T-helper 17 cell (primary cell): ENCODE results near the gene LBP. TPM values are rescaled to one million over a fixed set of nuclear protein-coding genes. Genes with fewer than 3 reads are reported as not detected.
"Not testable (repeated sequence)": the region's sequence is repeated elsewhere in the genome, so short reads cannot be mapped to it uniquely, and the experiment has no call there.

Experiments
- ATAC-seq: fragments of 150-1000 bp; cut with Tn5 transposase; 2 replicates; pipeline ENCODE4 v1.10.0; 2021; ENCODE audit warnings: mild to moderate bottlenecking, moderate library complexity
- DNase-seq, 3 donors: peaks; one replicate each; pipeline versions ENCODE4 v3.0.0 to v3.0.0-alpha.2; 2020 to 2021
- H3K9me3 ChIP-seq: one replicate; pipeline ENCODE4 v1.7.0; 2013; ENCODE audit warnings: low read length, mild to moderate bottlenecking; ENCODE audit not compliant: control insufficient read depth, poor library complexity, severe bottlenecking
- H3K27ac Mint-ChIP-seq: one replicate; pipeline ENCODE4 v1.8.0; 2022; ENCODE audit warnings: mild to moderate bottlenecking, moderate library complexity, mixed read lengths
- H3K27me3 Mint-ChIP-seq: one replicate; pipeline ENCODE4 v1.8.0; 2022; ENCODE audit warnings: mixed read lengths
- H3K36me3 Mint-ChIP-seq: one replicate; pipeline ENCODE4 v1.8.0; 2022; ENCODE audit warnings: low read depth, mixed read lengths
- H3K4me1 Mint-ChIP-seq: one replicate; pipeline ENCODE4 v1.8.0; 2022; ENCODE audit warnings: mild to moderate bottlenecking, mixed read lengths
- H3K4me3 Mint-ChIP-seq: one replicate; pipeline ENCODE4 v1.8.0; 2022; ENCODE audit warnings: mild to moderate bottlenecking, moderate library complexity, mixed read lengths
- total RNA-seq, 4 donors: library from RNA in 2 of 4; stranded (reverse) in 2 of 4; gene quantifications; one replicate each; pipeline ENCODE4 v1.2.3 and lab custom pipeline; 2022 to 2026

The LBP gene
- total RNA-seq, 2 donors from 2014 or later = not detected

DNA sequence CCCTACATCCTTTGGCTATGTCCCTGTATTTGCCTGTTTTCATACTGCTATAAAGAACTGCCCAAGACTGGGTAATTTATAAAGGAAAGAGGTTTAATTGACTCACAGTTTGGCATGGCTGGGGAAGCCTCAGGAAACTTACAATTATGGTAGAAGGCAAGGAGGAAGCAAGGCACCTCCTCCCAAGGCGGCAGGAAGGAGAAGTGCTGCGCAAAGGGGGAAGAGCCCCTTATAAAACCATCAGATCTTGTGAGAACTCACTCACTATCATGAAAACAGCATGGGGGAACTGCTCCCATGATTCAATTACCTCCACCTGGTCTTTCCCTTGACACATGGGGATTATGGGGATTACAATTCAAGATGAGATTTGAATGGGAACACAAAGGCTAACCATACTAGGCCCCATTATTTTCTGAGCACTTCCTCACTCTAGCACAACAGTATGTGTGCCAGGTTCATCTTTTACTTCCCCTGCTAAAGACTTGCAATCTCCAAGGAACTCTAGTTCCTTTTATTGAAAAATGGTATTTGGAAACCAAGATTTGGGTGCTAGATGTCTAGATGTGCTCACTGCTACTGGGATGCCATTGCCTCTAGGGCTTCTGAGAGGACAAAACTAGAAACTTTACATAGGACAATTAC, 49.6 kb downstream of the LBP start:
- H3K4me3 Mint-ChIP-seq, H3K36me3 Mint-ChIP-seq, H3K27me3 Mint-ChIP-seq, H3K4me1 Mint-ChIP-seq, H3K9me3 ChIP-seq, H3K27ac Mint-ChIP-seq, DNase-seq, ATAC-seq: not testable (repeated sequence)

DNA sequence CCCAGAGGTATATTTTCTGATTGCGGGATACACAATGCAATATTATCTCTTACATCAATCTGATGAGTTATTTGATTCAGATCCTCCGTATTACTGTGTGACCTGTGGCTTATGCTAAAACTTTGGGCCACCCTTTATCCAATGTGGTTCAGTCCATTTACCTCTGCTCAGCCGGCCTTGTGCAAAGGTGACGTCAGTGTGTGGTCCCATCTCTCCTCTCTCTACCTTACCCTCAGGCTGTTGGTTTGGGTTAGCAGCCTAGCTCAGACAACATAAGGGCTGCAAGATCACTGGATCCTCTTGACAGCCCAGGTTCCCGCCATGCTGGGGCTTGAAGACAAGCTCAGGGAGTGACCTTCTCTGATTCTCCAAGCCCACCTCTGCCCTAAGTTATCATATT, 55.8 kb downstream of the LBP start:
- peaks cover 6% of the 10 kb centered on the region for H3K27me3 Mint-ChIP-seq
- H3K36me3 Mint-ChIP-seq = peaks cover 5% of the 10 kb centered on the region
- no peak for DNase-seq
- H3K4me3 Mint-ChIP-seq = no peak overlapping the region
- H3K4me1 Mint-ChIP-seq = no peaks in the 10 kb centered on the region
- H3K9me3 ChIP-seq = no peaks in the 10 kb centered on the region
- H3K27ac Mint-ChIP-seq = no peak overlapping the region
- no peak for ATAC-seq

DNA sequence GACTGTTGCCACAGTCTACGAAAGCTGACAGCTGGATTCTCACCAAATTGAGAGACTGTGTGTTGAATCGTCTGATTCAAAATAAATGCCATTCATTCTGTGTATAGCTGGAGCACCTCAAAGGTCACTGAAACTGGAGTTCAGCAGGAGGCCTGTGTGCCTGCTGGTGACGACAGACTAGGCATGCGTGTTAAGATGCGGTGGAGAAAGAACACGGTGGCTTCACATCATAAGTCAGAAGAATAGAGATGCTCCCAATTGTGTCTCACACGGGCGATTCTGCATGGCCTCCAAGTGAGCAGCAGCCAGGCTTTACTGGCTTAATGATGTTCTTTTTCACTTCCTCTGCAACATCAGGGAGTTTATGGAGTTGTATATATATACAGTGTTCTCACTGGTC, 56.5 kb downstream of the LBP start:
- ATAC-seq (no peak), DNase-seq (no peak)
- no peak overlapping the region for H3K27ac Mint-ChIP-seq
- peaks cover 6% of the 10 kb centered on the region for H3K27me3 Mint-ChIP-seq
- no peaks in the 10 kb centered on the region for H3K9me3 ChIP-seq
- no peak overlapping the region for H3K4me3 Mint-ChIP-seq
- peaks cover 5% of the 10 kb centered on the region for H3K36me3 Mint-ChIP-seq
- no peaks in the 10 kb centered on the region for H3K4me1 Mint-ChIP-seq

DNA sequence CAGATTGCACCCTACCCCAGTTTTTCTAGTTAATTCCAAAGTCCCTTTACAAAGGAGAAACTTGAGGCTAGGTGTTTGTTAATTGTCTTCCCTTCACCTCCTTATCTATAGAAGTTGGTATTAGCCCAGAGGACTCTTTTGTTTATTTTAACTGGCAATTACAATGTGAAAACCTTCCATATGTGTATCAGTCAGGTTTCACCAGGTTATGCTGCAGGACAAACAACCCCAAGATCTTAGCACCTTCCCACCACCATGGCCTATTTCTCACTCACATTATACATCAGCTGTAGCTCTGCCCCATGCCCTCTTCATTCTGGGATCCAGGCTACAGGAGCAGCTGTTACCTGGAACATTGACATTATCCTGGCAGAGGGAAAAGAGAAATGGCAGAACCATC, 57.7 kb downstream of the LBP start:
- H3K9me3 ChIP-seq = no peaks in the 10 kb centered on the region
- no peak overlapping the region for H3K27ac Mint-ChIP-seq
- no peaks in the 10 kb centered on the region for H3K4me1 Mint-ChIP-seq
- peaks cover 5% of the 10 kb centered on the region for H3K36me3 Mint-ChIP-seq
- H3K4me3 Mint-ChIP-seq = no peak overlapping the region
- ATAC-seq (no peak), DNase-seq (no peak)
- peaks cover 6% of the 10 kb centered on the region for H3K27me3 Mint-ChIP-seq

DNA sequence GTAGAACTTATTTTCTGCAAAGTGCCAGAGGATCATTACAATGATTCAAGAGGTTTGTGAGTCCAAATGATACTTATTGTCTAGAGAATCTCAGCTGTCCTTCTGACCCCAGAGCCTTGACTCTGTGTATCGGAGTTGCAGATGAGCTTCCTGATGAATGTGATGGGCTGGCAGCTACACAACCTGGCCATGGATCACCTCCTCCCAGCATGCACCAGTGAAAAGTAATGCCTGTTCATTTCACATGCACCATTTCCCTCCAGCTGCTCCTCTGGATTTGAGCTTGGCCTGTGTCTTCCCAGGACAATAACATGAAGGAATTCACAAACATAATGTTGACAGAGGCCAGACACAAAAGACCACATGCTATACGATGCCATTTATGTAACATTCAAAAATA, 58.9 kb downstream of the LBP start:
- peaks cover 6% of the 10 kb centered on the region for H3K27me3 Mint-ChIP-seq
- ATAC-seq (no peak), DNase-seq (no peak)
- H3K4me3 Mint-ChIP-seq = no peak overlapping the region
- H3K9me3 ChIP-seq = no peaks in the 10 kb centered on the region
- no peak overlapping the region for H3K27ac Mint-ChIP-seq
- H3K4me1 Mint-ChIP-seq = no peaks in the 10 kb centered on the region
- H3K36me3 Mint-ChIP-seq = peaks cover 7% of the 10 kb centered on the region

DNA sequence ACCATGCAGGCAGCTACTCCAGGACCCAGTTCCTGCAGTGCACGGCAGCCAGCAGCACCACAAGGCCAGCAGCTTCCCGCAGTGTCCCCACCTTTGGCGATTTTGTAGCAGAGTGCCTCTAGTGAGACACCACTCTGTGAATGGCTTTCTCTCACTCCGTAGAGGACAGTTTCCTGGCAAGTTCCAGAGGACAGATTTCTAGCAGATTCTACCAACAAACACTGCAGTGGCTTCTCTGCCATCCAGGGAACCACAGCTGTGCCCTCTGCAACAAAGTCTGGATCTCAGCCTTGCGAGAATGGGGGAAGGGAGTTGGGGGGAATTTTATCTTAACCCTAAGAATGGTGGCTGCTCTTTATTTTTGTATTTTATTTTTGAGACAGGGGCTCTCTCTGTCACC, 60.2 kb downstream of the LBP start:
- Mint-ChIP-seq H3K36me3 (peaks cover 5% of the 10 kb centered on the region), H3K4me3 (no peak overlapping the region), H3K4me1 (no peaks in the 10 kb centered on the region), H3K27ac (no peak overlapping the region), H3K27me3 (no peaks in the 10 kb centered on the region)
- ATAC-seq = no peak
- DNase-seq = no peak
- H3K9me3 ChIP-seq = no peaks in the 10 kb centered on the region

DNA sequence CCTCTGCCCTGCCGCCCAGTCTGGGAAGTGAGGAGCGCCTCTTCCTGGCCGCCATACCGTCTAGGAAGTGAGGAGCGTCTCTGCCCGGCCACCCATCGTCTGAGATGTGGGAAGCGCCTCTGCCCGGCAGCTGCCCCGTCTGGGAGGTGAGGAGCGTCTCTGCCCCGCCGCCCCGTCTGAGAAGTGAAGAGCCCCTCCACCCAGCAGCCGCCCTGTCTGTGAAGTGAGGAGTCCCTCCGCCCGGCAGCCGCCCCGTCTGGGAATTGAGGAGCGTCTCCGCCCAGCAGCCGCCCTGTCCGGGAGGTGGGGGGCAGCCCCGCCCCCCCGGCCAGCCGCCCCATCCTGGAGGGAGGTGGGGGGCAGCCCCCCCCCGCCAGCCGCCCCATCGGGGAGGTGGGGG, 61.0 kb downstream of the LBP start:
- H3K4me1 Mint-ChIP-seq = no peaks in the 10 kb centered on the region
- DNase-seq (no peak), ATAC-seq (no peak)
- H3K9me3 ChIP-seq = no peaks in the 10 kb centered on the region
- no peak overlapping the region for H3K27ac Mint-ChIP-seq
- no peak overlapping the region for H3K4me3 Mint-ChIP-seq
- H3K27me3 Mint-ChIP-seq = no peaks in the 10 kb centered on the region
- H3K36me3 Mint-ChIP-seq = peaks cover 6% of the 10 kb centered on the region

DNA sequence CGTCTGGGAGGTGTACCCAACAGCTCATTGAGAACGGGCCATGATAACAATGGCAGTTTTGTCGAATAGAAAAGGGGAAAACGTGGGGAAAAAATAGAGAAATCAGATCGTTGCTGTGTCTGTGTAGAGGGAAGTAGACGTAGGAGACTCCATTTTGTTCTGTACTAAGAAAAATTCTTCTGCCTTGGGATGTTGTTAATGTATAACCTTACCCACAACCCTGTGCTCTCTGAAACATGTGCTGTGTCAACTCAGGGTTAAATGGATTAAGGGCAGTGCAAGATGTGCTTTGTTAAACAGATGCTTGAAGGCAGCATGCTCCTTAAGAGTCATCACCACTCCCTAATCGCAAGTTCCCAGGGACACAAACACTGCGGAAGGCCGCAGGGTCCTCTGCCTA, 61.5 kb downstream of the LBP start:
- H3K4me1 Mint-ChIP-seq, DNase-seq, H3K4me3 Mint-ChIP-seq, H3K36me3 Mint-ChIP-seq, H3K27me3 Mint-ChIP-seq, ATAC-seq, H3K9me3 ChIP-seq, H3K27ac Mint-ChIP-seq: not testable (repeated sequence)

DNA sequence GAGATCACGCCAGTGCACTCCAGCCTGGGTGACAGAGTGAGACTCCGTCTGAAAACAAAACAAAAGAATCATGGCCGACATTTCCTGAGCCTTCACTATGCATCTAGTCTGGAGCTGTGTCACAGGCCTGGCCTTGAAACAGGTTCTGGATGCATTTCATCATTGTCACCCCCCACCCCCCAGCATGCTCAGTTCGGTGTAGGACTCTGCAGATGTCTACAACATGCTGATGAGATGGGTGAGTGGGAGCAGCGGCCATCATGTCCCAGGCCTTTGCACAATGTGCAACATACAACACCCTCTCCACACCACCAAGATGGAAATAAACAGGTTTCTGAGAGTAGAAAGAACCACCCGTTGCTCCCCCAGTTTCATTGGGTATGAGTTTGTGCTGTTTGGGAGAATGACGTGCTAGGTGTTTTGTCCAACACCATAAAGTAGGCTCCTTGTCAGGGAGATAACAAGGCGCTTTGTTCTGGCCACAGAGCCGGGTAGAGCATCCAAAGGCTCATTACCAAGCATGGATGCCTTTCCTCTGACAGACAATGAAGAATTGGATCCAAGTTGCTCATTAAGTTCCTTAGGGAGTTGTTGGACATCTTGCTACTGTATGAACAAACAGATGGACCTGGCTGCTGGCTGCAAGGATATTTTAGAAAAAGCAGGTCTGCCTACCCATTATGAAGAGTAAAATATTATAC, 66.7 kb downstream of the LBP start:
- ATAC-seq = no peak
- no peaks in the 10 kb centered on the region for H3K9me3 ChIP-seq
- H3K4me3 Mint-ChIP-seq = no peak overlapping the region
- H3K4me1 Mint-ChIP-seq = no peaks in the 10 kb centered on the region
- H3K36me3 Mint-ChIP-seq = peaks cover 8% of the 10 kb centered on the region
- no peaks in the 10 kb centered on the region for H3K27me3 Mint-ChIP-seq
- no peak overlapping the region for H3K27ac Mint-ChIP-seq
- DNase-seq = no peak

DNA sequence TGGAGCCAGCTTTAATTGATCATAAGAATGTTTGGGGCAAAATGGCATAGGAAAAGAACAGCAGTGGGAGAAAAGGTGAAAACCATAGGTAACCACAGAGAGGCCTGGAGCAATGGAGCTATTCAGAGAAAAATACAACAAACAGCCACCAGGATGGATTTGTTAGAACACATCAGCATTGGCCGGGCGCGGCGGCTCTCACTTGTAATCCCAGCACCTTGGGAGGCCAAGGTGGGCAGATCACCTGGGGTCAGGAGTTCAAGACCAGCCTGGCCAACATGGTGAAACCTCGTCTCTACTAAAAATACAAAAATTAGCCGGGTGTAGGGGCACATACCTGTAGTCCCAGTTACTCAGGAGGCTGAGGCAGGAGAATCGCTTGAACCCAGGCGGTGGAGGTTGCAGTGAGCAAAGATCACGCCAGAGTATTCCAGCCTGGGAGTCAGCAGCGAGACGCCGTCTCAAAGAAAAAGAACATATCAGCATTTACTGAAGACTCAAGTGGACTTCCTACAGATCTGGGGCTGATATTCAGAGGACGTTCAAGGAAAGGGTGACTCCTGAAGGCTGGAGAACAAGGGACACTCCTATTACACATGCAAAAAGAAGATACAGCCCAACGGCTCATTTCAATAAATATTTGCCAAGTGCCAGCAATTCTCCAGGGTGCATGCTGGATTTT, 68.6 kb downstream of the LBP start:
- H3K36me3 Mint-ChIP-seq = peaks cover 6% of the 10 kb centered on the region

DNA sequence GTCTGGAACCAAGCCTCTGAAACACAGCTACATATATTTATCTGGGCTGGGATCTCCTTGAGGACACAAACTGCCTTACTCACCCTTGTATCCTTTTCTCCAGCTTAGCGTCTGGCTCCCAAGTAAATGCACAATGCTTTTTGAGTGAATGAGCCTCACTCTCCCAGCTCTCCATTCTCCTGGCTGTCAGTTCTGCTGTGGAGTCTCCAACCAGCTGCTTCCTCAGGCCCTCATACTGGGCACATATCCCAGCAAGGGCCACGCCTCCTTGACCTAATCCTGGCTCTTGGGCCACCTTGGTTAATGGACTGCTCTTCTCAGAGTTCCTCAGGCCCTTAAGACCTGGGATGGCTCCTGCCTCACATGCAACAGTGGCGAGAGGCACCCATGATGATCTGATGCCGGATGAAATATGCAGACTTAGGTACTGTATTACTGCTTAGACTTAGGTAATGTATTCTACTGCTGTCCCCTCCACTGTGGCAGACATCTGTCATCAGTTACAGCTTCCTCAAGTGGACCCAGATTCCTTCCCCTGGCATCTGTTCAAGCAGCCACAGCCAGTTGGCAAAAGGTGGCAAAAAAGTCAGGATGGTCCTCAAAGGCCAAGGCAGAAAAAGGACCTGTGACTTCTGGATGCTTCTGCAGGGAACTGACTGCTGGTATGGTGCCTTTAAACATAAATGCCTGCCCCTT, 72.4 kb downstream of the LBP start:
- H3K27ac Mint-ChIP-seq = peak overlapping the region; percentile 49
- peaks cover 10% of the 10 kb centered on the region for H3K36me3 Mint-ChIP-seq
- H3K4me3 Mint-ChIP-seq = no peak overlapping the region
- H3K9me3 ChIP-seq = no peaks in the 10 kb centered on the region
- DNase-seq (no peak), ATAC-seq (no peak)
- peaks cover 3% of the 10 kb centered on the region for H3K4me1 Mint-ChIP-seq
- H3K27me3 Mint-ChIP-seq = no peaks in the 10 kb centered on the region

More for the DNA sequence above, 68.6 kb downstream of the LBP start:
- ATAC-seq (no peak), DNase-seq (no peak)
- Mint-ChIP-seq H3K4me3 (no peak overlapping the region), H3K27ac (no peak overlapping the region), H3K4me1 (no peaks in the 10 kb centered on the region), H3K27me3 (no peaks in the 10 kb centered on the region)
- no peaks in the 10 kb centered on the region for H3K9me3 ChIP-seq

DNA sequence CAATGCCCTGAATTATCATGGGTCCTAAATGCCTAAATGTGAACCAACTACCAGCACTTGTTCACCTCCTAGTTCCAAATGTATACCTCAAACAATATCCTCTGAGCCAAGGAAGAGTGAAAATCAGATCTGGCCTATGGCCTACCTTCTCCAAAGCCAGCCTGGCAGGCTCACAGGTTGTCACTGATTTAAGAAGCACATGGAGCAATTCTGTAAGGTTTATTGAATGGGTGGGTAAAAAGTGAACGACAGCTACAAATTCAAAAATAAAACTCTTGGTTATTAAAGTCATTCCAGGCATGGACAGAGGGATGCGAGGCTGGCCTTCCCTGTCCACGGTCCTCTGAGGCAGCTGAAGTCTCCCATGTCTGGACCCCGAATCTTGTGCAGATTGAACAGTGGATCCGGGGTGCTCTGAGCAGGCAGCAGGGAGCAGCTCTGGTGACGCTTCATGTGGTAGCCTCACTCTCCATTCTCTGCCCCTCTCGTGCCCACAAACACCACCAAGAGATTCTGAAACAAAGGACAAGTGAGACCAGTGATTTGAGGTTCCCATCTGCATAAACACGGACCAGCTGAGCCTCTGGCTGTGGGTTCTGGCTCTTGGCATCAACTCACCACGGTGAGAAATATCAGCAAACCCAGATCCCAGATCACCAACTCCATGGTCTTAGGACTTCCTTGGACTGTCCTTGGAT, 74.3 kb downstream of the LBP start:
- Mint-ChIP-seq H3K4me3 (peak overlapping the region; percentile 19), H3K36me3 (peaks cover 10% of the 10 kb centered on the region), H3K27me3 (no peaks in the 10 kb centered on the region), H3K27ac (no peak overlapping the region), H3K4me1 (peaks cover 7% of the 10 kb centered on the region)
- ATAC-seq = no peak
- no peak for DNase-seq
- no peaks in the 10 kb centered on the region for H3K9me3 ChIP-seq

DNA sequence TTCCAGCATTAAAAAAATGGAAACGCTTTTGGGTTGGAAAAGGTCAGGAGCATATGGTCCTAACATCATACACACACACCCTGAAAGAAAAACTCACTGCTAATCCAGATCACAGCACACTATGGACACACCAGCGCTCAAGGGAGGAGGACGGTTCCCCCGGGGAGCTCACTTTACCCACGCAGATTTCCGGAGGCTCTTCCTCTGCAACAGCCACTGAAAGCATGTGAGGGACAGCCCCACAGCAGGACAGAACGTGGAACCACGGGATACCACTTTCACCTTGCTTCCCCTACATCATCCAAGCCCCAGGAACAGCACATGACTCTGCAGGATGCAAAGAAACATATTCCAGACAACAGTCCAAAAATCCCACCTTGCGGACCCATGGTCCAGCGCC, 75.6 kb downstream of the LBP start:
- no peaks in the 10 kb centered on the region for H3K9me3 ChIP-seq
- Mint-ChIP-seq H3K27ac (peak overlapping the region; percentile 16), H3K36me3 (peaks cover 10% of the 10 kb centered on the region), H3K4me1 (peaks cover 10% of the 10 kb centered on the region), H3K27me3 (no peaks in the 10 kb centered on the region), H3K4me3 (no peak overlapping the region)
- no peak for ATAC-seq
- no peak for DNase-seq
